Activated CD4-positive, alpha-beta T cell treated with anti-CD3 and anti-CD28 coated beads, Interleukin-2, amount 50 U/mL, for 48 hours (primary cell): ENCODE data around the gene GGA1.
A peak's percentile ranks its signal among the peaks of the same experiment; 100 is the strongest.

Experiments used
- DNase-seq, 2 experiments: peaks; one replicate each; pipeline ENCODE4 v3.0.0-alpha.2; 2020

The GGA1 gene

DNA sequence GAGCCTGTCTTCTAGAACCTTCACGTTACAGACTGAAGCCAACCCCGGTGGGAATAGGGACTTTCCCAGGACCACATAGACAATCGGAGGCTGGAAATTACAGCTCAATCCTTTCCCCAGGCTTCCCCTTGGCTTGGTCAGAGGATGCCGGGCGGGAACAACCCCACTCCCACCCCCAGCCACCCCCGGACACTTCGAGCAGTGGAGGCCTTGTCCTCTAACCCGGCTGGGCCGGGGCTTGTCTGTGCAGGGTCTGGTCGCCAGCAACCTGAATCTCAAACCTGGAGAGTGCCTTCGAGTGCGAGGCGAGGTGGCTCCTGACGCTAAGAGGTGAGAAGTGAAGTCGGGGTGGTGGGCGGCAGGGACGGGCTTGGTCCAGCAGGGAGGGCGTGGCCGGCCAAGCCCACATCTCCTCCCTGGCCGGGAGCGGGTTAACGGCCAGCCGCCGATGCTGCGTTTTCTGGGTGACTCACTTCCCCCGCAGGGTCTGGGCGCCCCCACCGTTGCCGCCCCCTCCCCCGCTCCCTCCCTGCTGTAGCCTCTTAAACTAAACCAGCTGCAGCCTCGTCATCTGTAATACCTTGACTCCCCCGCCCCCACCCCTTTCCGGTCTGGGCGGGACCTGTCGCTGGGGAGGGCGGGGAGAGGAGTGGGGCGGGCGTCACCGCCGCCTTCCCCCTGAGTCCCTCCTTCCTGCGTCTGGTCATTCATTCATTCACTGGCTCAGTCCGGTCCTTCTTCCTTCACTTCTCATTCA is 68.3 kb downstream of the GGA1 start:
- DNase-seq, result peak; percentile 93 to 95

DNA sequence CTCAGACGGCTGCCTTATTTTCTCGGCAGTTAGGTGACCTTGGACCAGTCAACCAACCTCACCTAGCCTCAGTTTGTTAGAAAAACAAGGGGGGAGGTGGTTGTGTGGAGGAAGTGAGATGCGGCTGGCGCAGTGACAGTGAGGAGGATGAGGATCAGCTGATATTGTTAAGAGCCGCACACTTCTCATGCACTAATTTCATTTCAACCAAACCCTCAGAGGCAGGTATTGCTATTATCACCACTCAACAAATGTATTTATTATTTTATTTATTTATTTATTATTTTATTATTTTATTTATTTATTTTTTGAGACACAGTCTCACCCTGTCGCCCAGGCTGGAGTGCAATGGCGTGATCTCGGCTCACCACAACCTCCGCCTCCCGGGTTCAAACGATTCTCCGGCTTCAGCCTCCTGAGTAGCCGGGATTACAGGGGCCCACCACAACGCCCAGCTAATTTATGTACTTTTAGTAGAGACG is 68.9 kb downstream of the GGA1 start:
- no peak for DNase-seq

DNA sequence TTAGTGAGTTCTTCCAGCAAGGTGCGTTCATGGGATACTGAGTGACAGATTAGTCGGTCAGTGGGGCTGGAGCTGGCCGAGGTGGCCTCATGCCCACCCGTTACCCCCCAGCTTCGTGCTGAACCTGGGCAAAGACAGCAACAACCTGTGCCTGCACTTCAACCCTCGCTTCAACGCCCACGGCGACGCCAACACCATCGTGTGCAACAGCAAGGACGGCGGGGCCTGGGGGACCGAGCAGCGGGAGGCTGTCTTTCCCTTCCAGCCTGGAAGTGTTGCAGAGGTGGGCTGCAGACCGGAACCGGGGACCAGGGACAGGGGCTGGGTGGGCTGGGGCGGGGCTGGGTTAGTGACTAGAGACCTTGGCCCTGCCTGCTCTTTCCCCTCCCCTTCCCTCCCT is 69.7 kb downstream of the GGA1 start:
- DNase-seq, result no peak

DNA sequence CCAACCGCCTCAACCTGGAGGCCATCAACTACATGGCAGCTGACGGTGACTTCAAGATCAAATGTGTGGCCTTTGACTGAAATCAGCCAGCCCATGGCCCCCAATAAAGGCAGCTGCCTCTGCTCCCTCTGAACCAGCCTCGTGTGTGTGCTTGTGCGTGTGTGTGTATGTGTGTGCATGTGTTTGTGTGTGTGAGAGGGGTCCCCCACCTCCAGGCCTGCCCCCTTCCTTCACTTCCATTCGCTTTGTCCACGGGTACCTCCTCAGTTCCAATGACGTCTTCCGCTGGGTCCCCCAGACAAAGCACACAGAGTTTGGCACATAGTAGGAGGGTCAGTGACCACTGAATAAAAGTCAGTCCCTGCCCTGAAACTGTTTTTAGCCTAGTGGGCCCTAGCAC is 71.0 kb downstream of the GGA1 start:
- no peak for DNase-seq

DNA sequence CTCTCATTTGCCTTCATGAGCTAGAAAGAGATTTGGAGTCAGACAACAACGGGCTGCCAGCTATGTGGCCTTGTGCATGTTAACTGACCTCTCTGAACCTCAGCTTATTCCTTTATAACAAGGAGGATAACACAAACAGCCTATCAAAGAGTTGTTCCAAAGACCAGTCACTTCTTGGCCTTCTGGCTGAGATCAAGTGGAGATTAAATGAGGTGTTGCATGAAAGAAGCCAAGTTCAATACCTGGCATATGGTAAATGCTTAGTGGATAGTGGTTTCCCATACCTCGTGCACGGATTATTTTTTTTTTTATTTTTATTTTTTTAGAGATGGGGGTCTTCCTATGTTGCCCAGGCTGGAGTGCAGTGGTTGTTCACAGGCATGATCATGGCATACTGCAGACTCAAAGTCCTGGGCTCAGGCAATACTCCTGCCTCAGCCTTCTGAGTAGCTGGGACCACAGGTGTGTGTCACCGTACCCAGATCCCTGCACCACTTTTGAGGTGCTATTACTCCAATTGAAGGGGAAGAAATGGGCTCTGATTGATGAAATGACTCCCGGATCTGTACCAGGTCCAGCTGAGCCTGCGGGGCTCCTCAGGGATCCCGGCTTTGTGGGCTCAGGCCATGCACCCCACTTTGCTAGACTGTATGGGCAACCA is 71.7 kb downstream of the GGA1 start:
- no peak for DNase-seq

DNA sequence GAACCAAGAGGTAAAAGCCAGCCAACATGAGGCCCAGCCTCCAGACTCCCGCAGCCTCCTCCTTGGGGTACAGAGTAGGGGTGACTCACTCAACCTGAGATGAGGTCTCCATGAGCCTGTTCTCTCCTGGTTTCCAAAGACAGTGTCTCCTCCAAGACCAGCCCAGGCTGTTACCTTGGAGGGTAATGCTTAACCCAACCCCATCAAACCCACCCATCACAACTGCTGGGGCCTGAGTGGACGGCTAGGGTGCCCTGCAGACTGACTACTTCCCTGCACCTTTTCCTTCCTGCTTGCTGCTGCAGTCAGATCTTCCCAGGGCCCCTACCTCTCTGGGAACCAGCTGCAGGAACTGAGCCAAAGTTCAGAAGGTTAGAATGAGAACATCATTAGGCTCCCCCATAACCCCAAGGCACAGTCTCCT is 72.4 kb downstream of the GGA1 start:
- no peak for DNase-seq

DNA sequence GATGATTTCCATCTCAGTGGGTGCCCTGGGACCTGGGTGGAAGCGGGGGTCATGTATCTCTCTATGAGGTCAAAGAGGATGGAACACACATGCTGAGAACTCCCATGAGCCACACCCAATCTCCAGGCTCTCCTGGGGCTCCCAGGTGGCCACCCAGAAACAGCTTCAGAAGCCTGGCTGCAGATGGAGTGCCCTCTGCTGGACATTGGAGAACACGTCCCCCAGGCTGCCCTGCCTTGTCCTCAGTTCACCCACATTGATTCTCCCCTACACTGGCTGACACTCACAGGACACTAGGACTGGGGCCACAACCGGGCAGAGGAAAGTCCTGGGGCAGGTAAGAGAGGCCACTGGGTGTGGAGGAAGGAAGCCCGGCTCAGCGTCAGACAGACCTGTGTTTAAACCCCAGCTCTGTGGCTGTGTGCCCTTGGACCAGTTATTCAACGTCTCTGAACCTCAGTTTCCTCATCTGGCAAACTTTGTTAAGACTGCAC is 73.0 kb downstream of the GGA1 start:
- DNase-seq, result peak; percentile 76 to 85
